D721Med (cell line): ENCODE results near the gene XBP1.
"Not testable (repeated sequence)": the region's sequence is repeated elsewhere in the genome, so short reads cannot be mapped to it uniquely, and the experiment has no call there.

Experiments used
- DNase-seq: peaks from one replicate; pipeline ENCODE4 v3.0.0; 2011; ENCODE audit warnings: low spot score; ENCODE audit not compliant: insufficient read length
- FAIRE-seq: peaks from 2 replicates; lab custom pipeline; 2011; peaks lifted over from hg19 to GRCh38; lab: Jason Lieb, UNC
- TF ChIP-seq, protein P1 (sequence below): IDR thresholded peaks from 2 replicates; pipeline ENCODE4 v1.5.1; 2012; ENCODE audit warnings: mild to moderate bottlenecking, control low read depth; ENCODE audit not compliant: insufficient read depth; ENCODE audit errors: missing control alignments

The XBP1 gene

GRCh38 chr22:28808716-28809355, 8.5 kb upstream of the XBP1 start:
- TF ChIP-seq, protein P1, sequence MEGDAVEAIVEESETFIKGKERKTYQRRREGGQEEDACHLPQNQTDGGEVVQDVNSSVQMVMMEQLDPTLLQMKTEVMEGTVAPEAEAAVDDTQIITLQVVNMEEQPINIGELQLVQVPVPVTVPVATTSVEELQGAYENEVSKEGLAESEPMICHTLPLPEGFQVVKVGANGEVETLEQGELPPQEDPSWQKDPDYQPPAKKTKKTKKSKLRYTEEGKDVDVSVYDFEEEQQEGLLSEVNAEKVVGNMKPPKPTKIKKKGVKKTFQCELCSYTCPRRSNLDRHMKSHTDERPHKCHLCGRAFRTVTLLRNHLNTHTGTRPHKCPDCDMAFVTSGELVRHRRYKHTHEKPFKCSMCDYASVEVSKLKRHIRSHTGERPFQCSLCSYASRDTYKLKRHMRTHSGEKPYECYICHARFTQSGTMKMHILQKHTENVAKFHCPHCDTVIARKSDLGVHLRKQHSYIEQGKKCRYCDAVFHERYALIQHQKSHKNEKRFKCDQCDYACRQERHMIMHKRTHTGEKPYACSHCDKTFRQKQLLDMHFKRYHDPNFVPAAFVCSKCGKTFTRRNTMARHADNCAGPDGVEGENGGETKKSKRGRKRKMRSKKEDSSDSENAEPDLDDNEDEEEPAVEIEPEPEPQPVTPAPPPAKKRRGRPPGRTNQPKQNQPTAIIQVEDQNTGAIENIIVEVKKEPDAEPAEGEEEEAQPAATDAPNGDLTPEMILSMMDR, result no peak
- FAIRE-seq (no peak), DNase-seq (no peak)

DNA sequence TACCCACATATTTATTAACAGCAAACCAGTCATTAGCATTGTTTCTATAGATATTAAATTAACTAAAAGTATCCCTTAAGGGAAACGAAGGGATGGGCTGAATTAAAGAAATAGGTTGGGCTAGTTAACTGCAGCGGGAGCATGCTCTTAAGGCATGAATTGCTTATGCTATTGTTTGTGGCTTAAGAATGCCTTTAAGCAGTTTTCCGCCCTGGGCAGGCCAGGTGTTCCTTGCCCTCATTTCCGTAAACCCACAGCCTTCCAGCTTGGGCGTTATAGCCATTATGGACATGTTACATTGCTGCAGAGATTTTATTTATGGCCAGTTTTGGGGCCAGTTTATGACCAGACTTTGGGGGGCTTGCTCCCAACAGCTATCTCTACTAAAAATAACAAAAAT, 5.1 kb upstream of the XBP1 start:
- not testable (repeated sequence) for DNase-seq, FAIRE-seq

GRCh38 chr22:28802595-28803123, 2.3 kb upstream of the XBP1 start:
- DNase-seq, result no peak
- TF ChIP-seq, protein P1, result no peak
- no peak for FAIRE-seq

- no peak for FAIRE-seq
- DNase-seq, result no peak
- TF ChIP-seq, protein P1, result no peak
Observed at GRCh38 chr22:28801845-28802594, 1.7 kb upstream of the XBP1 start.

GRCh38 chr22:28799606-28800307, 612 bp downstream of the XBP1 start:
- TF ChIP-seq, protein P1, result no peak
- no peak for DNase-seq
- no peak for FAIRE-seq

DNA sequence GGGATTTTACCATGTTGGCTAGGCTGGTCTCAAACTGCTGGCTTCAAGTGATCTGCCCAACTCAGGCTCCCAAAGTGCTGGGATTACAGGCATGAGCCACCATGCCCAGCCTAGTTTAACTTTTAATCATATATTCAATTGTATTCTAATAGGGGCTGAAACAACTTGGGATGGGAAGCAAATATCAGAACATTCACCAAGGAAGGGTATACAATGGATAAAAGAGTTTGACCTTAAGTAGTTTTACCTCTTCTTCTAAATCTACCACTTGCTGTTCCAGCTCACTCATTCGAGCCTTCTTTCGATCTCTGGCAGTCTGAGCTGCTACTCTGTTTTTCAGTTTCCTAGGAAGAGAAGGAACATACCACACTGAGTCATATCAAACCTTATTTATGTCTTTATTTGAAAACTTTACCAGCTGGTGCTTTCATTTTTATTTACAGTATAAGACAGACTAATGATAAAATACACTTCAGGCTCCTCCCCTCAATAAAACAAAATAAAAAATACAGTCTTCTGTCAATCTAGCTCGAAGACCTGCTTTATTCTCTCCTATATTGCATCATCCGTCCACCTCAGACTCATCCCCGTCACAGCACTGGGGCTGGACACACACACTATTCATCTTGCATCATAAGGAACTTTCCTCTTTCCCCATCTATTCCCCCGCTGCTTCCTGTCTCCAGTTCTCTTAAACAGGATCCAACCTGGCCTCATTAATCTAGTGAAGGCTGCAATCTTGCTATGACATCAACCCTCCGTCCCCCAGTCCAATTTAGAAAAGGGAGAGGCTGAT, 1.4 kb downstream of the XBP1 start:
- DNase-seq (no peak), FAIRE-seq (no peak)
- TF ChIP-seq, protein P1, result no peak
